HUES64 (cell line): ENCODE measurements around the gene ZNF714. TPM values are rescaled to one million over a fixed set of nuclear protein-coding genes. Genes with fewer than 3 reads are reported as not detected.

ENCODE experiments used
- H3K27ac ChIP-seq: 2 replicates; pipeline ENCODE4 v1.7.0; 2013; ENCODE audit warnings: low read depth, low read length, inconsistent platforms
- H3K27me3 ChIP-seq: 2 replicates; pipeline ENCODE4 v1.6.1; 2013; ENCODE audit warnings: mild to moderate bottlenecking, low read length; ENCODE audit not compliant: insufficient read depth
- H3K36me3 ChIP-seq: 2 replicates; pipeline ENCODE4 v1.6.1; 2013; ENCODE audit warnings: mild to moderate bottlenecking, low read length; ENCODE audit not compliant: insufficient read depth
- H3K4me1 ChIP-seq: 2 replicates; pipeline ENCODE4 v1.6.1; 2013; ENCODE audit warnings: mild to moderate bottlenecking, low read length, moderate library complexity; ENCODE audit not compliant: insufficient read depth
- H3K4me3 ChIP-seq: 2 replicates; pipeline ENCODE4 v1.5.1; 2013; ENCODE audit warnings: mild to moderate bottlenecking, low read length, moderate library complexity
- H3K9ac ChIP-seq: 2 replicates; pipeline ENCODE4 v1.6.1; 2013; ENCODE audit warnings: mild to moderate bottlenecking, low read depth, low read length
- H3K9me3 ChIP-seq: 2 replicates; pipeline ENCODE4 v1.6.1; 2013; ENCODE audit warnings: low read depth, low read length; ENCODE audit not compliant: insufficient read depth
- WGBS: fragments of 150-250, 120-280 bp; methylation state at CpG from one replicate; pipeline ENCODE4 v1.1.7; 2013; ENCODE audit warnings: missing lambda C conversion rate; 5-methylcytosine and 5-hydroxymethylcytosine counted together
- polyA plus RNA-seq, 2 experiments: library from polyadenylated mRNA; stranded (reverse); fragments of 50-300 nt; gene quantifications; one replicate each; pipeline ENCODE4 v1.2.3, GENCODE V29; 2013

ZNF714 gene
- polyA plus RNA-seq (2013, experiment 1 of 2), result 30.3 TPM
- 29.1 TPM for polyA plus RNA-seq (2013, experiment 2 of 2)

DNA sequence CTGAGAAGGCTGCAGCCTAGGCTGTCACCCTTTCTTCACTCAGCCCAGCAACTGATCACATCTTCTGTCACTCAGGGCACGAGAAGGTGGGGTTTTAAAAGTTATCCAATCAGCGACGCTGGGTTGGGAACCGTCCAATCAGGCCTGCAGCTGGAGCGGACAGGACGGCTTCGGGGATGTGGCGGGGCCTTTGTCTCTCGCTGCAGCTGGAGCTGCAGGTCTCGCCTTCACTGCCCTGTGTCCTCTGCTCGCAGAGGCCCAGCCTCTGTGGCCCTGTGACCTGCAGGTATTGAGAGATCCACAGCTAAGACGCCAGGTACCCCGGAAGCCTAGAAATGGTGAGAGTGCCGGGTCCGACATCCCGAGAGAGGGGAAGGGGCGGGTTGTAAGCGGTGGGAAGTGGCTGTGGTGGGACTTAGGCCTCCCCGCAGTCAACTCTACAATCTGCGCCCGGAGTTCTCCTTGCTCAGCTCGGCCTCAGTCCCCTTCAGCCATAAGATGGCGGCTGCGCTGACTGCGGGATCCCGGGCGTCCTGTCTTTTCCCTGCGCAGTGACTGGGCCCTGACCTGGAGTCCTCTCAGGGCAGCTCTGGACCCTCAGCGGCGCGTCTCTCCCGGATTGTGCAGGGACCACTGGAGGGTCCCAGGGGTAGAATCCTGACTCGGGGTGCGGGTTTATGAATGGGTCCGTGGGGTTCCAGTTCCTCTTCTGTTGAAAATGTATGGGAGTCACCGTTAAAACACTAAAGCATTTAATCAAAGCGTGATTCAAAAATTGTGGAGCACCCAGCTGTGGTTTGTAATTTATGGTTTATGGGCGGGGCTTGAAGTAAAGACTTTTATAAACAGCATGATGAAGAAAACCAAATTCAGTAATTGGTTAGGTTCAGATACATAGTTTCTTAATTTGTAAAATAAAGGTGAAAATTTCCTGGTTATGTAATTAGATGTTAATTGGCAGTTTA, at the start of gene ZNF714:
ZNF714 (plus strand) TSS at position 193 of the 965 bp plus-strand sequence. CDS start 16,066 bp downstream, outside the sequence.
- H3K27me3 ChIP-seq, result no peaks in the 10 kb centered on the region
- H3K27ac ChIP-seq, result peak within 1 kb of the TSS; percentile 83
- no peaks in the 10 kb centered on the region for H3K9me3 ChIP-seq
- H3K36me3 ChIP-seq, result peaks cover 41% of the 10 kb centered on the region
- H3K4me1 ChIP-seq, result peaks cover 21% of the 10 kb centered on the region; the same call in 1 of the 2 replicates
- peak within 1 kb of the TSS; percentile 92 for H3K4me3 ChIP-seq
- 1% methylated on average over 35 of the region's 38 CpGs for WGBS
- peak within 1 kb of the TSS; percentile 95 for H3K9ac ChIP-seq

DNA sequence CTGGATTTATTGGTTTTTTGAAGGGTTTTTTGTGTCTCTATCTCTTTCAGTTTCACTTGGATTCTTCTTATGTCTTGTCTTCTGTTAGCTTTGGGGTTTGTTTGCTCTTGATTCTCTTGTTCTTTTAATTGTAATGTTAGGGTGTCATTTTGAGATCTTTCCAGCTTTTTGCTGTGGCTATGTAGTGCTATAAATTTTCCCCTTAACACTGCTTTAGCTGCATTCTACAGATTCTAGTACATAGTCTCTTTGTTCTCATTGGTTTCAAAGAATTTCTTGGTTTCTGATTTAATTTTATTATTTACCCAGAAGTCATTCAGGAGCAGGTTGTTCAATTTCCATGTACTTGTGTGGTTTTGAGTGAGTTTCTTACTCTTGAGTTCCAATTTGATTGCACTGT, 37.0 kb upstream of the ZNF714 start:
- H3K27ac ChIP-seq, result no peak overlapping the region
- no peaks in the 10 kb centered on the region for H3K27me3 ChIP-seq
- no peak overlapping the region for H3K4me3 ChIP-seq
- peaks cover 37% of the 10 kb centered on the region for H3K36me3 ChIP-seq
- peaks cover 16% of the 10 kb centered on the region; the same call in 1 of the 2 replicates for H3K9me3 ChIP-seq
- H3K9ac ChIP-seq, result no peak overlapping the region
- H3K4me1 ChIP-seq, result no peaks in the 10 kb centered on the region

DNA sequence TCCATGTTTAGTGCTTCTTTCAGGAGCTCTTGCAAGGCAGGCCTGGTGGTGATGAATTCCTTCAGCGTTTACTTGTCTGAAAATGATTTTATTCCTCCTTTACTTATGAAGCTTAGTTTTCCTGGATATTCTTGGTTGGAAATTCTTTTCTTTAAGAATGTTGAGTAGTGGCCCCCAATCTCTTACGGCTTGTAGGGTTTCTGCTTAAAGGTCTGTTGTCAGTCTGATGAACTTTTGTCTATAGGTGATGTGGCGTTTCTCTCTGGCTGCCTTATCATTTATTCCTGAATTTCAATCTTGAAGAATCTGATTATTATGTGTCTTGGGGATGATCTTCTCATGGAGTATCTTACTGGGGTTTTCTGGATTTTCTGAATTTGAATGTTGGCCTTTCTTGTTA, 35.5 kb upstream of the ZNF714 start:
- Histone ChIP-seq H3K27ac (no peak overlapping the region), H3K27me3 (no peaks in the 10 kb centered on the region), H3K4me1 (no peaks in the 10 kb centered on the region), H3K4me3 (no peak overlapping the region), H3K9me3 (peaks cover 16% of the 10 kb centered on the region; the same call in 1 of the 2 replicates), H3K9ac (no peak overlapping the region), H3K36me3 (peaks cover 36% of the 10 kb centered on the region)
- 100% methylated on average over 2 of the region's 3 CpGs for WGBS

DNA sequence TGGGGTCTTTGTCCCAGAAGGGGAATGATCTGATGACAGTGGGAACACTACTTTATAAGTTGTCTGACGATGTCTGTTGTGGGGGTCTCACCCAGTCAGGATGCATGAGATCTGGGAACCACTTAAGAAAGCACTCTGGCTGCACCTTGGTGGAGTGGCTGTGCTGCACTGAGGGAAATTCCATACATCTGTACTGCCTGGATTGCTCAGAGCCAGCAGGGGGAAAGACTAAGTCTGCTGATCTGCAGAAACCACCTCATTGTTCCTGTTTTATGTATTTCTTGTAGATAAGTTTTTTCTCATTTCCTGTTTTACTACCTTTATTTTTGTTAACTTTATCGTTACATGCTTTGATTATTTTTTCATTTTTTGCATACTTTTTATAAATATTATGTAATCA, 34.3 kb upstream of the ZNF714 start:
- peaks cover 33% of the 10 kb centered on the region for H3K36me3 ChIP-seq
- no peaks in the 10 kb centered on the region for H3K4me1 ChIP-seq
- no peak overlapping the region for H3K4me3 ChIP-seq
- H3K9ac ChIP-seq, result no peak overlapping the region
- 97% methylated on average over 1 of the region's 2 CpGs for WGBS
- no peaks in the 10 kb centered on the region for H3K27me3 ChIP-seq
- peaks cover 13% of the 10 kb centered on the region; the same call in 1 of the 2 replicates for H3K9me3 ChIP-seq
- H3K27ac ChIP-seq, result no peak overlapping the region

DNA sequence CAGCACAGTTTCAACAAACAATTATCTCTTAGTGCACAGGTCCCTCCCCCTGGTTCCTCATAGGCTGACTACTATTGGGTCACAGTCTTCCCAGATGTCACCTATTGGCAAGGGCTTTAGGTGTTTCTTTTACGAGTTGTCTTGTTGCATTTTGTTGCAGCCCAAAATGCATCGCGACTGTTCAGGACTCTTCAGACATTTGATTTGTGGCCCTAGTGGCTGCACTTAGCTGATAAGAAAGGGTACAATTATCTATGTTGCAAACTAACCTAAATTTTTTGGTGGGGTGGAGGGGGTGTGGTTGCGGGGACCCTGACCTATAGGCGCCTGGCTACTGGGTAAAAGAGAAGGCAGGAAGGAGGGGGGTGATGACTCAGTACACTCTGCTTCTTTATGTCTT, 29.1 kb upstream of the ZNF714 start:
- Histone ChIP-seq H3K9ac (no peak overlapping the region), H3K4me3 (no peak overlapping the region), H3K27me3 (no peaks in the 10 kb centered on the region), H3K36me3 (peaks cover 66% of the 10 kb centered on the region), H3K4me1 (no peaks in the 10 kb centered on the region), H3K9me3 (peaks cover 10% of the 10 kb centered on the region; the same call in 1 of the 2 replicates), H3K27ac (no peak overlapping the region)
- 99% methylated on average over 5 of the region's 5 CpGs for WGBS

DNA sequence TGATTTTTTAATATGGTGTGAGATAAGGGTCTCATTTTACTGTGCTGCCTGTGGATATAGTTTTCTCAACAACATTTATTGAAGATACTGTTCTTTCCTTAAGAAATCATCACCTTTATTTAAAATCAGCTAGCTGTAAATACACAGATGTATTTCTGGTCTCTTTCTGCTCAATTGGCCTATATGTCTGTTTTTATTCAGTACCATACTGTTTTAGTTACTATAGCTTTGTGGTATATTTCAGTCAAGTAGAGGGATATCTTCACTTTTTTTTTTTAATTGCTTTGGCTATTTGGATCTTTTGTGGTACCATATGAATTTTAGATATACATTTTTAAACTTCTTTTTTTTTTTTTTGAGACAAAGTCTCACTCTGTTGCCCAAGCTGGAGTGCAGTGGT, 16.7 kb upstream of the ZNF714 start:
- peaks cover 5% of the 10 kb centered on the region; the same call in 1 of the 2 replicates for H3K9me3 ChIP-seq
- H3K4me3 ChIP-seq, result no peak overlapping the region
- no peak overlapping the region for H3K9ac ChIP-seq
- H3K36me3 ChIP-seq, result peaks cover 7% of the 10 kb centered on the region; the same call in 1 of the 2 replicates
- H3K27me3 ChIP-seq, result no peaks in the 10 kb centered on the region
- H3K4me1 ChIP-seq, result no peaks in the 10 kb centered on the region
- no peak overlapping the region for H3K27ac ChIP-seq

DNA sequence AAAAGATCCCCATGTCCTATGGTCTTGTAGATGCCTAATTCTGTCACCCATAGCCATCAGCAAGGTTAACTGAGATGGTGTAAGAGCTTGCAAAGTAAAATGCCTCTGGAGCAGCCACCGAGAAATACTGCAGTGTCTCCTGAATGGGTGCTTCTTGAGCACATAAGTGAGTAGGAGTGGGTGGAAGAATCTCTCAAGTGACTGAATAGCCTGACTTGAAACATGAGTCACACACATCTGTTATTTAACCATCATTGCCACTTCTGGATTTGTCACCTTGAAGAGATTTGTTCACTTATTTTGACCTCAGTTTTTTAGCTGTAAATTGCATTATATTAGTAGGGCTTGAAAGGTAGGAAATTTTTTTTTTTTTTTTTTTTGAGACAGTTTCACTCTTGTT, 2.3 kb downstream of the ZNF714 start:
- H3K9ac ChIP-seq, result no peak overlapping the region; the same call in 1 of the 2 replicates
- no peak overlapping the region for H3K27ac ChIP-seq
- peaks cover 21% of the 10 kb centered on the region; the same call in 1 of the 2 replicates for H3K4me1 ChIP-seq
- no peaks in the 10 kb centered on the region for H3K9me3 ChIP-seq
- 90% methylated on average over 1 of the region's 1 CpG for WGBS
- H3K36me3 ChIP-seq, result peaks cover 61% of the 10 kb centered on the region
- H3K27me3 ChIP-seq, result no peaks in the 10 kb centered on the region
- H3K4me3 ChIP-seq, result peak overlapping the region; percentile 92; the same call in 1 of the 2 replicates

DNA sequence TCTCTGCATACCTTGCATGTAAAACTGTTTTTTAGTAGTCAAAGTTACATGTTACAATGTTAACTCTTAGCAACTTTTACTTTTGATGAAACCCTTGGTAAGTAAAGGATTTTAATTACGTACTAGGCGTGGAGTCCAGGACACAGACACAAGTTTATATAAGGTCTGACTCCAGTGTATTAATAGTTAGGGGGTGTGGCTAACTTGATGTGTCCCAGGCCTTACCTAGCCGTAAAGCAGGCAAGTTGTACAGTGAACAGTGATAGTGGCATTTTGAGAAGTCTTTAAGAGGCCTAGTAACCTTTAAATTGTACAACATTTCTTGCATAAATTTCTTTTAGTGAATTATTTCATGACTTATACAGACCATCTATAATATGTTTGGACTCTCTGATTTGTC, 5.9 kb downstream of the ZNF714 start:
- Histone ChIP-seq H3K36me3 (peaks cover 76% of the 10 kb centered on the region), H3K27ac (no peak overlapping the region), H3K4me1 (peaks cover 18% of the 10 kb centered on the region; the same call in 1 of the 2 replicates)

DNA sequence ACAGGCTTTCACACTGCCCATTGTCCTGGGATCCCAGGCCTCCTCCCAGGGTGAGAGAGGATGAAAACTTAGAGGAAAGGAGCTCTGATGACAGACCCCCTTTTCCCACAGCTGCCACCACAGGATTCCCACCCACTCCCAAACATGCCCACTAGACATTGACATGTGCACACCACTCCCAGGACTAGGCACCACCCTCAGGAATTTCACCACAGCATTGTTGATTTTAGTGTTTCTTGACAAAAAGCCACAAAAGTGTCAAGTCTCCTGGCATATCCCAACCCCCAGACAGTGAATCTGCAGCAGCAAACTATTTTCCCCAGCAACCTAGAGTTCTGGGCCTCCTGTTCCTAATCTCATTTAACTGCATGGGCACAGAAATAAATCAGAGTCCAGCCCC, 10.1 kb downstream of the ZNF714 start:
- H3K9me3 ChIP-seq, result no peaks in the 10 kb centered on the region
- no peak overlapping the region for H3K9ac ChIP-seq
- no peak overlapping the region for H3K27ac ChIP-seq
- no peak overlapping the region for H3K4me3 ChIP-seq
- peaks cover 67% of the 10 kb centered on the region for H3K36me3 ChIP-seq
- no peaks in the 10 kb centered on the region for H3K27me3 ChIP-seq
- H3K4me1 ChIP-seq, result no peaks in the 10 kb centered on the region

More for the DNA sequence above, 5.9 kb downstream of the ZNF714 start:
- no peak overlapping the region for H3K9ac ChIP-seq
- 99% methylated on average over 3 of the region's 3 CpGs for WGBS
- no peaks in the 10 kb centered on the region for H3K9me3 ChIP-seq
- no peaks in the 10 kb centered on the region for H3K27me3 ChIP-seq
- no peak overlapping the region for H3K4me3 ChIP-seq

DNA sequence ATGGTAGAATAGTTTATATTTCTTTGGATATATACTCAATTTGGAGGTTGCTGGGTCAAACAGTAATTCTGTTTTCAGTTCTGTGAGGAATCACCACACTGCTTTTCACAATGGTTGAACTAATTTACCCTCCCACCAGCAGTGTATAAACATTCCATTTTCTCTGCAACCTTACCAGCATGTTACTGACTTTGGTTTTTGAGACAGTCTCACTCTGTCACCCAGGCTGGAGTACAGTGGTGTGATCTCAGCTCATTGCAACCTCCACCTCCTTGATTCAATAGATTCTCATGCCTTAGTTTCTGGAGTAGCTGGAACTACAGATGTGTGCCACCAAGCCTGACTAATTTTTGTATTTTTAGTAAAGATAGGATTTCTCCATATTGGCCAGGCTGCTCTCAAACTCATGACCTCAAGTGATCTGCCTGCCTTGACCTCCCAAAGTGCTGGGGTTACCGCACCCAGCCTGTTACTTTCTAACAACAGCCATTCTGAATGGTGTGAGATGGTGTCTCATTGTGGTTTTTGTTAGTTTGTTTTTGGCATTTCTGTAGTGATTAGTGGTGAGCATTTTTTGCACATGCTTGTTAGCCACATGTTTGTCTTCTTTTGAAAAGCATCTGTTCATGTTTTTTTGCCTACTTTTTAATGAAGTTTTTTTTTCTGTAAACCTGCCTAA, 12.5 kb downstream of the ZNF714 start:
- Histone ChIP-seq H3K4me1 (no peaks in the 10 kb centered on the region), H3K9me3 (no peaks in the 10 kb centered on the region), H3K27me3 (no peaks in the 10 kb centered on the region), H3K36me3 (peaks cover 65% of the 10 kb centered on the region), H3K27ac (no peak overlapping the region), H3K9ac (no peak overlapping the region), H3K4me3 (no peak overlapping the region)
- WGBS, result 95% methylated on average over 1 of the region's 1 CpG

DNA sequence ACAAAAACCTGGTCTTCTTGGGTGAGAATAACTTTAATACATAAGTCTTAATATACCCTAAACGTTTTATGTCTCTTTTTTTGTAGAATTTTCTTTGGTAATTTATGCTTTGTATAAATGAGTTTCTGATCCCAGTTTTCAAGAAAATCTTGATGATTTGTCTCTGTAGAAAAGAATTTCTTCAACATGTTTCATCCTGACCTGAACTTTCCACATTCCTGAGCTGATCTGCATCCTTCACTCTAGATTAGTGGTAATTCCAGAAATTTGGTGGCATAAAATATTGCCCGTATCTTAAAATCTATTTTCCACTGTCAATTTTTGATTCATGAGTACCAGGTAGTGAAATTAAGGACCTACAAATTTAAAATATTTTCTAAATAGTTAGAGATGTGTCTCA, 16.3 kb downstream of the ZNF714 start:
- no peak overlapping the region for H3K9ac ChIP-seq
- no CpG with 5 or more reads among the region's 2 CpGs for WGBS
- H3K4me1 ChIP-seq, result no peaks in the 10 kb centered on the region
- no peak overlapping the region for H3K4me3 ChIP-seq
- peaks cover 87% of the 10 kb centered on the region for H3K36me3 ChIP-seq
- H3K27me3 ChIP-seq, result no peaks in the 10 kb centered on the region
- H3K27ac ChIP-seq, result no peak overlapping the region
- no peaks in the 10 kb centered on the region for H3K9me3 ChIP-seq
